ENCODE measurements around the gene ZNF14. TPM values are rescaled to one million over a fixed set of nuclear protein-coding genes. Genes with fewer than 3 reads are reported as not detected.
A peak's percentile ranks its signal among the peaks of the same experiment; 100 is the strongest.

Gene ZNF14
- total and polyA plus RNA-seq, 9 of the 15 experiments (the other 6 are each of a cell fraction or from before 2014, with no cell fraction given) = 1.9 to 7.0 (median 4.0) TPM

- TF ChIP-seq YBX1 (IDR thresholded peaks at IDR 0.05) (no peak), ZNF224 (CRISPR knock-in tag; IDR thresholded peaks at IDR 0.05) (no peak), TAF7 (tag; IDR thresholded peaks at IDR 0.05) (peak; percentile 25; the same call in 1 of the 2 replicates), E2F8 (IDR thresholded peaks at IDR 0.05; ENCODE audit: low read depth, partially characterized antibody) (peak; percentile 74), ZNF592 (IDR thresholded peaks at IDR 0.05) (no peak), CBX8 (IDR thresholded peaks at IDR 0.05; ENCODE audit: borderline replicate concordance, extremely low read depth, low read depth, low read length, poor library complexity, severe bottlenecking) (no peak), YY1 (IDR thresholded peaks at IDR 0.05; ENCODE audit: borderline replicate concordance in 1 of 3, control insufficient read depth in 1 of 3, extremely low read depth in 1 of 3, insufficient read depth in 3 of 3, insufficient read length in 1 of 3, insufficient replicate concordance in 2 of 3, low read depth in 1 of 3, low read length in 2 of 3) (peak in 1 of 3 experiments; percentile 47), SNRNP70 (optimal IDR thresholded peaks at IDR 0.05; ENCODE audit: low read depth, low read length) (no peak), FIP1L1 (IDR thresholded peaks at IDR 0.05; ENCODE audit: low read depth, low read length, poor library complexity, severe bottlenecking) (peak; percentile 46), HIVEP1 (CRISPR knock-in tag; IDR thresholded peaks at IDR 0.05) (no peak), BDP1 (IDR thresholded peaks at IDR 0.05; ENCODE audit: insufficient read depth, insufficient read length) (no peak), PHF8 (IDR thresholded peaks at IDR 0.05; ENCODE audit: borderline replicate concordance, low read length) (peak; percentile 82), TFAP4 (CRISPR knock-in tag; IDR thresholded peaks at IDR 0.05; ENCODE audit: borderline replicate concordance) (peak; percentile 52; the same call in 1 of the 2 replicates), ZBTB17 (CRISPR knock-in tag; IDR thresholded peaks at IDR 0.05) (no peak), ESRRB (CRISPR knock-in tag; IDR thresholded peaks at IDR 0.05; ENCODE audit: borderline replicate concordance) (no peak), POLR2G (IDR thresholded peaks at IDR 0.05; ENCODE audit: low read depth, low read length) (peak; percentile 92)
Observed at GRCh38 chr19:19668230-19669012, 64.5 kb downstream of the ZNF14 start, which contains the start of gene ZNF101 (continued).

Data from K562 (cell line).